ENCODE data around the gene PLD6.

The PLD6 gene

DNA sequence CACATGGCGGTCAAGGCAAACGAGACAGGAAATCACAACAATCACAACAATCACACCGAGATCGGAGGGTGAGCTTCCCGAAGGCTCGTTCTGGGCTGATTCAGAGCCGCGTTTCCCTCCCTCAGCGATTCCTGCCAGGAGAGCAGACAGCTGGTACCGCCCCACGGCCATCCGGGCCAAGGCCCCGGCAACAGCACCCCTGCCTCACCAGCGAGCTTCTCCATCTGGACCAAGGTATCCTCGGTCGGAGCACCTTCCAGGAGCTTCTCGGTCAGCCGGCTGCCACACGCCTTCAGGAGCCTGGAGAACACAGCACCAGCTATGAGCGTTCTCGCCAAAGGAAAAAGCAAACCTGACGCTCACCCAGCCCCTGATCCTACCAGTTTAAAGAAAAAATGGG is 15.2 kb upstream of the PLD6 start:
- Histone ChIP-seq H3K79me2 (ENCODE audit: insufficient read depth, low read length) (no peaks in the 10 kb centered on the region), H4K20me1 (ENCODE audit: low read depth, low read length) (no peaks in the 10 kb centered on the region), H3K4me3 (ENCODE audit: insufficient read depth, low read length, poor library complexity, severe bottlenecking) (no peak overlapping the region), H3K9me3 (ENCODE audit: insufficient read depth, low read length) (no peaks in the 10 kb centered on the region), H3K4me2 (ENCODE audit: low read depth, low read length, poor library complexity, severe bottlenecking) (no peak overlapping the region), H3K27ac (ENCODE audit: low read depth, low read length) (no peak overlapping the region), H2AFZ (ENCODE audit: low read depth, low read length, severe bottlenecking) (no peak overlapping the region), H3K9me2 (replicated peaks; ENCODE audit: insufficient read depth, low read length) (no peaks in the 10 kb centered on the region), H3F3A (ENCODE audit: insufficient read depth) (no peaks in the 10 kb centered on the region), H3K27me3 (ENCODE audit: low read length) (no peaks in the 10 kb centered on the region), H3K9ac (ENCODE audit: low read length) (no peak overlapping the region), H3K36me3 (ENCODE audit: low read length) (no peaks in the 10 kb centered on the region; the same call in 1 of the 2 replicates)
- TF ChIP-seq EZH2phosphoT487 (conservative IDR thresholded peaks at IDR 0.05; ENCODE audit: low read length) = no peak
- TF ChIP-seq, protein P1, sequence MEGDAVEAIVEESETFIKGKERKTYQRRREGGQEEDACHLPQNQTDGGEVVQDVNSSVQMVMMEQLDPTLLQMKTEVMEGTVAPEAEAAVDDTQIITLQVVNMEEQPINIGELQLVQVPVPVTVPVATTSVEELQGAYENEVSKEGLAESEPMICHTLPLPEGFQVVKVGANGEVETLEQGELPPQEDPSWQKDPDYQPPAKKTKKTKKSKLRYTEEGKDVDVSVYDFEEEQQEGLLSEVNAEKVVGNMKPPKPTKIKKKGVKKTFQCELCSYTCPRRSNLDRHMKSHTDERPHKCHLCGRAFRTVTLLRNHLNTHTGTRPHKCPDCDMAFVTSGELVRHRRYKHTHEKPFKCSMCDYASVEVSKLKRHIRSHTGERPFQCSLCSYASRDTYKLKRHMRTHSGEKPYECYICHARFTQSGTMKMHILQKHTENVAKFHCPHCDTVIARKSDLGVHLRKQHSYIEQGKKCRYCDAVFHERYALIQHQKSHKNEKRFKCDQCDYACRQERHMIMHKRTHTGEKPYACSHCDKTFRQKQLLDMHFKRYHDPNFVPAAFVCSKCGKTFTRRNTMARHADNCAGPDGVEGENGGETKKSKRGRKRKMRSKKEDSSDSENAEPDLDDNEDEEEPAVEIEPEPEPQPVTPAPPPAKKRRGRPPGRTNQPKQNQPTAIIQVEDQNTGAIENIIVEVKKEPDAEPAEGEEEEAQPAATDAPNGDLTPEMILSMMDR (IDR thresholded peaks at IDR 0.05; ENCODE audit: insufficient read depth, low read length, poor library complexity, severe bottlenecking) = no peak

DNA sequence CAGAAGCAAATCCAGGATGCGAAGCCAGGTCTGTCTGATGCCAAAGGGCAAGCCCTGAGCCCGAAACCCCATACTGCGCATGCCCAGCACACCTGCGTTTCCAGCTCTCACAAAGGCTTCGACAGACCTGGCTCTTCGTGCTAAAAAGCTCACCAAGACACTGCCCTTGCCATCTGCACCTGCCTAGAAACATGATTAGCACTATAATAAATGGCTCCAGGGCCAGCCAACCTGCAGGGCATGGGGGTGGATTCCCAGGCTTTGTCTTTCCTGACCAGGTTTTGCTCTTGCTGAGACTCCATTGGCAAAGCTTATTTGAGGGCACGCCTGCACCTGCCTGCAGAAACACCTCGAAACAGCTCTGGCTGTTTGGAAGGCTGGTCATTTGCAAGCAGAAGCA is 14.4 kb upstream of the PLD6 start:
- no peaks in the 10 kb centered on the region; the same call in 1 of the 2 replicates for H3K36me3 ChIP-seq (ENCODE audit: low read length)
- H3F3A ChIP-seq (ENCODE audit: insufficient read depth) = no peaks in the 10 kb centered on the region
- no peak overlapping the region for H2AFZ ChIP-seq (ENCODE audit: low read depth, low read length, severe bottlenecking)
- H3K79me2 ChIP-seq (ENCODE audit: insufficient read depth, low read length) = no peaks in the 10 kb centered on the region
- H3K9ac ChIP-seq (ENCODE audit: low read length) = no peak overlapping the region
- H3K4me3 ChIP-seq (ENCODE audit: insufficient read depth, low read length, poor library complexity, severe bottlenecking) = no peak overlapping the region
- TF ChIP-seq, protein P1 (IDR thresholded peaks at IDR 0.05; ENCODE audit: insufficient read depth, low read length, poor library complexity, severe bottlenecking) = no peak
- no peak for TF ChIP-seq EZH2phosphoT487 (conservative IDR thresholded peaks at IDR 0.05; ENCODE audit: low read length)
- H3K27me3 ChIP-seq (ENCODE audit: low read length) = no peaks in the 10 kb centered on the region
- H3K9me3 ChIP-seq (ENCODE audit: insufficient read depth, low read length) = no peaks in the 10 kb centered on the region
- H3K9me2 ChIP-seq (replicated peaks; ENCODE audit: insufficient read depth, low read length) = no peaks in the 10 kb centered on the region
- H4K20me1 ChIP-seq (ENCODE audit: low read depth, low read length) = no peaks in the 10 kb centered on the region
- H3K27ac ChIP-seq (ENCODE audit: low read depth, low read length) = no peak overlapping the region
- H3K4me2 ChIP-seq (ENCODE audit: low read depth, low read length, poor library complexity, severe bottlenecking) = no peak overlapping the region

DNA sequence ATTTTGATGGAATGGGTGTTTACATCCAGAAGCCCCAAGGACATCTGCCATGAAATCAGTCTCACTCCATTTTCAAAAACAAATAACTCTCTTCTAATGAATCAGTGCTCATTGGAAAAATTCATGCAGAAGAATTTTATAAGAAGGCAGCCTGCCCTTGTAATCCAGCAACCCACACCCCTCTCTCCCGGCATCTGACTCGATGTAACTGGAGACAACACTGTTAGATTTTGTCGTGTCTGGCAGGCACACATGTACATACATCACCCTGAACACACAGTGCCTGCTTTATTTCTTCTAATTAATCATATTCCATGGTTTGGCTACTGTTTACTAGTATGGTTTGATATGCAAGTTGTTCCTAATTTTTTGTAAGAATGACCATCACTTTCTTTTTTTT is 11.9 kb upstream of the PLD6 start:
- H3K9me3 ChIP-seq (ENCODE audit: insufficient read depth, low read length) = no peaks in the 10 kb centered on the region
- H3K9ac ChIP-seq (ENCODE audit: low read length) = no peak overlapping the region
- no peaks in the 10 kb centered on the region for H4K20me1 ChIP-seq (ENCODE audit: low read depth, low read length)
- no peaks in the 10 kb centered on the region for H3K79me2 ChIP-seq (ENCODE audit: insufficient read depth, low read length)
- H3K4me3 ChIP-seq (ENCODE audit: insufficient read depth, low read length, poor library complexity, severe bottlenecking) = no peak overlapping the region
- H3K9me2 ChIP-seq (replicated peaks; ENCODE audit: insufficient read depth, low read length) = no peaks in the 10 kb centered on the region
- TF ChIP-seq, protein P1 (IDR thresholded peaks at IDR 0.05; ENCODE audit: insufficient read depth, low read length, poor library complexity, severe bottlenecking) = no peak
- TF ChIP-seq EZH2phosphoT487 (conservative IDR thresholded peaks at IDR 0.05; ENCODE audit: low read length) = no peak
- no peaks in the 10 kb centered on the region for H3K36me3 ChIP-seq (ENCODE audit: low read length)
- no peaks in the 10 kb centered on the region for H3K27me3 ChIP-seq (ENCODE audit: low read length)
- H2AFZ ChIP-seq (ENCODE audit: low read depth, low read length, severe bottlenecking) = no peak overlapping the region
- H3F3A ChIP-seq (ENCODE audit: insufficient read depth) = no peaks in the 10 kb centered on the region
- H3K4me2 ChIP-seq (ENCODE audit: low read depth, low read length, poor library complexity, severe bottlenecking) = no peak overlapping the region
- no peak overlapping the region for H3K27ac ChIP-seq (ENCODE audit: low read depth, low read length)
